Measurements from ENCODE around the gene C19orf85. TPM values are rescaled to one million over a fixed set of nuclear protein-coding genes. Genes with fewer than 3 reads are reported as not detected.

C19orf85 gene
- total and polyA plus RNA-seq, 11 donors = not detected

GRCh38 chr19:55484593-55485438 lies 20.3 kb upstream of the C19orf85 start, which contains the start of gene NAT14:
Gene NAT14, plus strand, starts transcription at chr19:55485188. Its CDS starts 521 bp downstream, at chr19:55485709.
- Histone ChIP-seq H3K9me3 (no peaks in the 10 kb centered on the region), H3K36me3 (peaks cover 0 to 23% (median 10%) of the 10 kb centered on the region in 9 donors), H3K27me3 (peaks cover 0 to 6% (median 0%) of the 10 kb centered on the region in 9 donors), H3K27ac (peak within 1 kb of the TSS; percentile 65 to 98 (median 86)), H3K4me1 (peaks cover 7 to 65% (median 40%) of the 10 kb centered on the region in 12 donors), H3K4me3 (peak within 1 kb of the TSS; percentile 29 to 69 (median 60))
- intact Hi-C loops (cut with DNase I) = no loop called here
- DNase-seq = peak; percentile 56 to 78 (median 69)
- peak in 1 of 2 donors; percentile 20 for TF ChIP-seq POLR2A (IDR thresholded peaks at IDR 0.05)
- no peak for TF ChIP-seq CTCF (IDR thresholded peaks at IDR 0.05)
- 1 to 3% (median 2%) methylated on average over 29 to 78 of the region's 78 CpGs for WGBS, 4 donors
- ATAC-seq = peak in 3 of 4 donors; percentile 35 to 57 (median 39)

DNA sequence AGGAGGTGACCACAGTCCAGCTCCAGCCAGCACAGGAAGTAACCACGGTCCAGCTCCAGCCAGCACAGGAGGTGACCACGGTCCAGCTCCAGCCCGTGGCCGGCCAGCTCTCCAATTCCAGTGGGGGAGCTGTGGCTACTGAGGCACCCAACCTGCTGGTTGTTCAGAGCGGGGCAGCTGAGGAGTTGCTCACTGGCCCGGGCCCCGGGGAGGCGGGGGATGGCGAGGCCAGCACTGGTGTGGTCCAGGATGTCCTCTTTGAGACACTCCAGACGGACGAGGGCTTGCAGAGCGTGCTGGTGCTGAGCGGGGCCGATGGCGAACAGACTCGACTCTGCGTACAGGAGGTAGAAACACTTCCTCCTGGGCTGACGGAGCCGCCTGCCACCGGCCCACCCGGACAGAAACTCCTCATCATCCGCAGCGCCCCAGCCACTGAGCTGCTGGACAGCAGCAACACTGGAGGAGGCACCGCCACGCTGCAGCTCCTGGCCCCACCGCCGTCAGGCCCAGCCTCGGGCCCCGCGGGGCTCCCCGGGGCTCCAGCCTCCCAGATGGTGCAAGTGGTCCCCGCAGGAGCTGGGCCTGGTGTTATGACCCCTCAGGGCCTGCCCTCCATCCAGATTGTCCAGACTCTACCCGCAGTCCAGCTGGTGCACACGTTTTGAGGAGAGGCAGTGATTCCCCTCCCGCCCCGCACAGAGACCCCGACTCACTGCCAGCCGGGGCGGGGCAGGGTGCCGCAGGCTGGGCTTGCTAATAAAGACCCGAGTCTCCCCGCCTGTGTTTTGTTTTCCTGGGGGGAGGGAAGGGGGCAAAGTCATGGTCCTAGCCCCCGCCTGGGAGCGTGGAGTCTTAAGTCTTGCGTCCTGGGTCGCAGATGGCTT lies 19.4 kb upstream of the C19orf85 start:
- WGBS, 4 donors = 58 to 69% (median 65%) methylated on average over 35 to 46 of the region's 46 CpGs
- Histone ChIP-seq H3K9me3 (no peaks in the 10 kb centered on the region), H3K27ac (peak overlapping the region in 7 of 12 donors; percentile 81 to 98 (median 90)), H3K4me3 (peak overlapping the region in 10 of 12 donors; percentile 49 to 69 (median 60)), H3K27me3 (peaks cover 0 to 6% (median 0%) of the 10 kb centered on the region in 9 donors), H3K4me1 (peaks cover 7 to 66% (median 40%) of the 10 kb centered on the region in 12 donors), H3K36me3 (peaks cover 0 to 23% (median 10%) of the 10 kb centered on the region in 9 donors)
- TF ChIP-seq POLR2A (IDR thresholded peaks at IDR 0.05) (no peak), CTCF (IDR thresholded peaks at IDR 0.05) (no peak)
- intact Hi-C loops (cut with DNase I) = no loop called here
- DNase-seq (peak in 2 of 5 donors; percentile 27 to 29), ATAC-seq (no peak)

DNA sequence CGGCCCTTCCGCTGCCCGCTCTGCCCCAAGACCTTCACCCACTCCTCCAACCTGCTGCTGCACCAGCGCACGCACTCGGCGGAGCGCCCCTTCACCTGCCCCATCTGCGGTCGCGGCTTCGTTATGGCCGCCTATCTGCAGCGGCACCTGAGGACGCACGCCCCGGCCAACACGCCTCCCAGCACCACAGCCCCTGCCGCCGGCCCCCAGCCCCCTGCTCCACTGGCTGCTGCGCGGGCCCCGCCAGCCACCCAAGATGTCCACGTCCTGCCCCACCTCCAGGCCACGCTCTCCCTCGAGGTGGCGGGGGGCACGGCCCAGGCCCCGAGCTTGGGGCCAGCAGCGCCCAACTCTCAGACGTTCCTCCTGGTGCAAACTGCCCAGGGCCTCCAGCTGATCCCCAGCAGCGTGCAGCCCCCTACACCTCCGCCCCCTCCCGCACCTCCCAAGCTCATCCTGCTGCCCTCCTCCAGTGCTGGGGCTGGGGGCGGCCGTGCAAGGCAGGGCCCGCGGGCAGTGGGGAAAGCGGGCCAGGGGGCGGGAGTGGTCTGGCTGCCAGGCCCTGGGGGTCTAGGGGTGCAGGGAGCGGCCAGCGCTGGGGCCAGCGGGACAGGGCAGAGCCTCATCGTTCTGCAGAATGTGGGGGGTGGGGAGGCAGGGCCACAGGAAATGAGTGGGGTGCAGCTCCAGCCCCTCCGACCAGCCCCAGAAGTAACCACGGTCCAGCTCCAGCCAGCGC lies 18.6 kb upstream of the C19orf85 start:
- no peak for ATAC-seq
- Histone ChIP-seq H3K36me3 (peaks cover 0 to 23% (median 10%) of the 10 kb centered on the region in 9 donors), H3K4me1 (peaks cover 7 to 66% (median 42%) of the 10 kb centered on the region in 12 donors), H3K9me3 (no peaks in the 10 kb centered on the region), H3K27me3 (peaks cover 0 to 6% (median 0%) of the 10 kb centered on the region in 9 donors), H3K4me3 (no peak overlapping the region), H3K27ac (no peak overlapping the region)
- no peak for TF ChIP-seq POLR2A (IDR thresholded peaks at IDR 0.05)
- peak in 2 of 5 donors; percentile 19 to 22 for DNase-seq
- intact Hi-C loops (cut with DNase I) = no loop called here
- WGBS, 4 donors = 90 to 92% (median 91%) methylated on average over 39 to 47 of the region's 47 CpGs

Data from heart left ventricle (tissue), 16 donors.